ENCODE measurements around the gene ZFP36L1.

The ZFP36L1 gene

GRCh38 chr14:68816183-68816942 is 23.5 kb upstream of the ZFP36L1 start:
- peak; percentile 80 to 81 for DNase-seq (ENCODE audit: extremely low read depth in 1 of 2, low read depth in 1 of 2)

DNA sequence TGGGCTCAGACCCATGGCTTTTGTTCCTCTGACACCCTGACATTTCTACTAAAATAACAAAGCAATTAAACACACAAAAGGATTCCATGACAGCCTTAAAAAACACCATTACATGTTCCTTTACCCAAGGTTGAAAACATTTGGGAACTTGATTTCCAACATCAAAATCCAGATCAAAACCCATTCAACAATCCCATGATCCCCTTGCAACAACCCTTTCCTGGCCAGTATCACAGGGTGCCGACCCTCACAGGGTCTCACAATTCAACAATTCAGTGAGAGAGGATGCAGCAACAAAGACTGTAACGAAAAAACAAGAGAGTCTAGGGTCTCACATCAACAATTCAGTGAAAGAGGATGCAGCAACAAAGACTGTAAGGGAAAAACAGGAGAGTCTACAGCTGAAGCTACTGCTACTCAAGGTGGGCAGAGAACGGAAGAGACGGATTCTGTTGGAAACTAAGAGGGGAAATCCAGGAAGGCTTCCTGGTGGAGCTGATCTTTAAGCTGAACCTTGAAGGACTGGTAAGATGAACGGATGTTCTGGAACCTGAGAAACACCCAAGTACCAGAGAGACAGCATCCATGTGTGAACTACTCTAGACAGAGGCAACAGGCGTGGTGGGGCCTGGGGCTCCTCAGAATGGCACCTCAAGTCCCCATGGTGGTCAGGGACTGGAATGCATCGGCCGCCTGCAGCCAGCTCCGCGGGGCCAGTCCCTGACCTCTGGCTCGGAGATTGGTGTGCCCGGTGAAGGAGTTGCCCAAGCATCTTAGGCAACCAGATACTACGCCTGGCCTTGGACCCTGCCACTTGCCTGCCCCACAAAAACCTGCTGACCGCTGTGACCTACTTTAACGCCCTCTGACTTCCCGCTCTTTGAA is 22.7 kb upstream of the ZFP36L1 start:
- no peak for DNase-seq (ENCODE audit: extremely low read depth in 1 of 2, low read depth in 1 of 2)

- DNase-seq (ENCODE audit: extremely low read depth in 1 of 2, low read depth in 1 of 2) = no peak
Observed at GRCh38 chr14:68814539-68815297, 21.9 kb upstream of the ZFP36L1 start.

DNA sequence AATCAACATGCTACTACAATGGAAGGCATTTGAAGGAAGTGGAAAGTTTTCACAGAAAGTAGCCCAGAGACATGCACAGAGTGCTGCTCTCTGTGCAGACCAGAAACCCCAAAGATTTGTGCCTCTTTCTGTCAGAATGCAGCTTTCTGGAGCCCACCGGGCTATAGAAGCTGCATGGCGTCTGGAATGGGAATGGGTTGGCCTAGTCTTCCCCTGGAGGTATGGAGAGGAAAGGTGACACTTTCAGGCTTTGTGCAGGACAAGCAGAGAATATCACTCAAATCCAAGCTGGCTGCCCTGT is 21.3 kb upstream of the ZFP36L1 start:
- no peak for DNase-seq (ENCODE audit: extremely low read depth in 1 of 2, low read depth in 1 of 2)

DNA sequence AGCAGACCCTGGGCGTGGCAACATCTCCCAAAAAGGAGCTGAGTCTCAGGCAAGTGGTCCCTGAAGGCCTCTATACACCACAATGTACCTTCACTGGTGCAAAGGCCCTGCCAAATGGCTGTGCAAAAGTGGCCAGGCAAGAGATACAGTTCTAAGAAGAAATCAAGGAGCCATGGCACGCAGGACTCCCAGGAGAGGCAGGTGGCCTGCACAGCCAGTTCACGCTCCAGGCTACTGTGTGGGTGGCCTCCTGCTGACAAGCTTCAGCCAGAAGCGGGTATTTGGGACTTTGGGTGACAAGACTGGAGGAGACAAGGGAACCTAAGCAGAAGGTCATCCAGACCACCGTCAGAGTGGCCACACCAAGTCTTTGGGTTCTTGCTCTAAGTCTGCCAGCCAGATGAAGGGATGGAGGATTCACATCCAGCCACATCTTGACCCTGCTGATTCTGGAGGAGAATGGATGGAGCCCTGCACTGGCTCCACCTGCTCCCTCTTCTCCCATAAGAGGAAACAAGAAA is 20.5 kb upstream of the ZFP36L1 start:
- no peak for DNase-seq (ENCODE audit: extremely low read depth in 1 of 2, low read depth in 1 of 2)

GRCh38 chr14:68811171-68811570 is 18.3 kb upstream of the ZFP36L1 start:
- no peak for DNase-seq (ENCODE audit: extremely low read depth in 1 of 2, low read depth in 1 of 2)

- no peak for DNase-seq (ENCODE audit: extremely low read depth in 1 of 2, low read depth in 1 of 2)
Observed at GRCh38 chr14:68810173-68811153, 17.6 kb upstream of the ZFP36L1 start.

GRCh38 chr14:68809524-68809923 is 16.7 kb upstream of the ZFP36L1 start:
- DNase-seq (ENCODE audit: extremely low read depth in 1 of 2, low read depth in 1 of 2) = no peak

DNA sequence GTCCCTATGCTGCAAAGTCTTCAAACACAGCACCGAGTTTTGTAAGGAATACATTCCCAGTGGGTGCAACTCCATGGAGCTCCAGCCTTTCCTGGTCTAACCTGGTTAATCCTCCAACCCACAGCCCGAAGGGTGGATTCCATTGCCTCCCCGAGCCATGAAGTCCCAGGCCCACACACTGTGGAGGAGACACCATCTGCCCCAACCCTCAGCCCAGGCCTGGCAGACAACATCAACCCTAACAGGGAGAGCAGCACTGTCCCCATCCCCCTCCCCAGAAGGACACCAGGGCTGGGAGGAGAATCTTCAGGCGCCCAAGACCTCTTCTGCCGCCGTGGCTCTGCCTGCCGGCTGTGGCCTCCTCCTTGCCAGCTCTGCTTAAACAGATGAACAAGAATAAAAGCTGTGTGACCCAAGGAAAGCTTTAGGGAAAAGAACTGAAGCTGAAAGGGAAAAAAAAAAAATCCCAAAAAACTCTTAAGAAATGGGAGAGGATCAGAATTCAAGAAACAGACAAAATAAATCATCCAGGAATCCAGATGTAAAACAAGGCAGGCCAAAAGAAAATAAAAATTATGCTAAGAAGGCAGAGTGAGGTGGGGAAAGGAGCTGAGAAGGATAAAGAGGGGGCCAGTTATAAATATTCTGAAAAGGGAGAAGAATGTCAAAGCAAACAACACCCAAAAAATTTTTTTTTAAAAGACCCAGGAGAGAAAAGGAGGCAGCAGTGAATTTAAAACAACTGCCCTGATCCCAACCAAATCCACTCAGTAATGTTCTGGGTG is 16.0 kb upstream of the ZFP36L1 start:
- DNase-seq (ENCODE audit: extremely low read depth in 1 of 2, low read depth in 1 of 2) = no peak

DNA sequence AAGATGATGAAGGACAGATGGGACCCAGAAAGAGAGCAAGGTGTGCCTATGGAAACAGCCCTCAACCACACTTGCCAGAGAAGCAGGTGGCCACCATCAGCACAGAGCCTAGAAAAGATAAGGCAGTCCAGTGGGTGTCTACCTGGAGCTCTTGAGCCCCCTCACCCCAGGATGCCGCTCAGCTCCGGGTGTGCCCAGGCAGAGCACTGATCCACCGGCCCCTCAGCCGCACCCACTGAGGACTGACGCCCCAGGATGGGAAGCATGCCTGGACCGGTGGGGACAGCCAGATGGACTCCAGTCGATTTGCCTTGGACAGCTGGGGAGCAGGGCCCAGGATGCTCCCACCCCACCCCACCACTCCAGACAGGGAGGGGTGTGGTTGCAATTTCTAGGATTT is 15.1 kb upstream of the ZFP36L1 start:
- DNase-seq (ENCODE audit: extremely low read depth in 1 of 2, low read depth in 1 of 2) = no peak

- no peak for DNase-seq (ENCODE audit: extremely low read depth in 1 of 2, low read depth in 1 of 2)
Observed at GRCh38 chr14:68807148-68807600, 14.3 kb upstream of the ZFP36L1 start.

DNA sequence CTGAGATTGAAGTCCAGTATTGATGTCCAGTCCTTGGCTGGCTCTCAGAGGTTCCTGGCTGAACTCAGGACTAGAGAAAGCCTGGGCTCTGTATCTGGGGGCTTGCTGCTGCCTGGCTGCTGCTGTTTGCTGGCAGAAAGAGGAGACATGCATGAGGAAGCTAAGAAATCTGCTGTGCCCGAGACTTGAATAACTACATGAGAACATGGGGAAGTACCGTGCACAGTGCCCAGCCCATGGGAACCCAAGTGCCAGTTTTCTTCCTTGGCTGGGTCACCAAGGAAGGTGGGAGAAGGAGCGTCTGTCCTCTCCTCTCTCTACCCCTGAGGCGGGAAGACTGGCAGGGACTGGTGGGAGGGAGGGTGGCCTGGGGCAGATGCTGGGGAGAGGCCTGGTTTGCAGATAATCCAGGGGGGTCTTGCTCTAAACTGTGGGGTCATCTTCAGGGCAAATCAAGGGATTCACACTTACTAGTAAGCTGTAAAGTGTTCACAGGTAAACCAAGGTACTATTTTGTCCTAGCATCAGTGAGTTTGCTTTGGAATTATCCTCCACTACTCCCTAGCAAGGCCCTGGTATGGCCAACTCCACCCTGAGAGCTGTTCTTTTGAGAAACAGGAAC is 13.8 kb upstream of the ZFP36L1 start:
- DNase-seq (ENCODE audit: extremely low read depth in 1 of 2, low read depth in 1 of 2) = no peak

DNA sequence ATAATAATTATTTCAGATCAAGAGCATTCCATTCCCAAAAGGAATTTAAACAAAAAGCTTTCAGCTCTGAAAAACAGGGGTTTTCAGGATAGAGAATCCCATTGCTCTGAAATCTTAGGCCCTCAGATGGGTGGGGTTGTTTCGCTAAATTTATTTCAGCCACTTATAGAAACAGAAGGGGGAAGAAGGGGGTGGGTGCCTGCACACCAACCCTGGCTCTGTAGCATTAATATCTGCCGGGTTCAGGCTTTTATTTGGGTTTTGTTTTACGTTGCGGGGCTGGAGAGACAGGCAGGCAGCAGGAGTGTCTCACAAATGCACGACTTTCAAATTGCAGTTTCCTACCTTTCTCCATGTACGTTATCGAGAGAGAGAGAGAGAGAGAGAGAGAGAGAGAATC is 12.5 kb upstream of the ZFP36L1 start:
- no peak for DNase-seq (ENCODE audit: extremely low read depth in 1 of 2, low read depth in 1 of 2)

DNA sequence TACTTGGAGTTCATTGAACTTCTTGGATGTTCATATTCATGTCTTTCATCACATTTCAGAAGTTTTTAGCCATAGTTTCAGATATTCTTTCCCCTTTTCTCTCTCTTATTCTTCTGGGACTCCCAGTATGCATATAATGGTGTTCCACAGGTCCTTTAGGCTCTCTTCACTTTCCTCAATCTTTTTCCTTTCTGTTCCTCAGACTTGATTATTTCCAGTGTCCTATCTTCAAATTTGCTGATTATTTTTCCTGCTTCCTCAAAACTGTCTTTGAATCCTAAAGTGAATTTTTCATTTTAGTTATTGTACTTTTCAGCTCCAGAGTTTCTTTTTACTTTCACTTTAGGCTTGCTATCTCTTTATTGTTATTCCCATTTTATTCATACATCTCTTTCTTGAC is 8.8 kb upstream of the ZFP36L1 start:
- DNase-seq (ENCODE audit: extremely low read depth in 1 of 2, low read depth in 1 of 2) = no peak

- DNase-seq (ENCODE audit: extremely low read depth in 1 of 2, low read depth in 1 of 2) = no peak
Observed at GRCh38 chr14:68800953-68801352, 8.1 kb upstream of the ZFP36L1 start.

GRCh38 chr14:68800390-68800789 is 7.5 kb upstream of the ZFP36L1 start:
- DNase-seq (ENCODE audit: extremely low read depth in 1 of 2, low read depth in 1 of 2) = no peak

DNA sequence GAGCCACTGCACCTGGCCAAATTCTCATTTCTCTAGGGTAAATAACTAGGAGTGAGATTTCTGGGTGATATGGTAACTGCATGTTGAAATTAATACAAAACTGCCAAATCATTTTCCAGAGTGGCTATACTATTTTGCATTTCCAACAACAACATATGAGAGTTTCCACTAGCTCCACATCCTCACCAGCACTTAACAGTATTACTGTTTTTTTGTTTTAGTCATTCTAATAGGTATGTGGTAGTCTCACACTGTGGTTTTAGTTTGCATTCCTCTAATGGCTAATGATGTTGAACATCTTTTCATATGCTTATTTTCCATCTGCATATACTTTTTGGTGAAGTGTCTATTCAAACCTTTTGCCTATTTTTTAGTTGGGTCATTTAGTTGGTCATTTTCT is 5.8 kb upstream of the ZFP36L1 start:
- no peak for DNase-seq (ENCODE audit: extremely low read depth in 1 of 2, low read depth in 1 of 2)

DNA sequence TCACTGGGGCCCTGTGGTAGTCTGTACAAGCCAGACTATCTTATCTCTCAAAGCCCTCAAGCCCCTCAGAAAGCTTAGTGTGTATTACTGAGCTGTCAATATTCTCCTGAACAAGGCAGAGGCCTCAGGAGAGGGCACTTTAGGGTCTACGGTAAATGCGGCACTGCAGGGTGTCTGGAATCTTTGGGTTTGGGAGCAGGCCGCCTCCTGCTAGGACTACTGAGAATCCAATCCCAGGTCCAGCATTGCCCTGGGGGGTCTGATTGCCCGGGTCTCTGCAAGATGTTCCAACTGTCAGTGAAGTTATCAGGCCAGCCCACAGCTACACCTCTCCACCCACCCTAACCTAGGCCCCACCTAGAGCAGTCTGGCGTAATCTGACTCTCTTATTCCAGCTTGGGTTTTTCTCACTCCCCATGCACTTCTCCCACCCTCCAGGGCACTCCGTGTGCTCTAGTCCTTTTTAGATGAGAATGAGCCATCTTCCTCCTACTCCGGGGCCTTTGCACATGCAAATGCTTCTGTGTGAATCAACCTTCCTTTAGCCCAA is 4.3 kb upstream of the ZFP36L1 start:
- DNase-seq (ENCODE audit: extremely low read depth in 1 of 2, low read depth in 1 of 2) = no peak
